ENCODE data around the gene CCDC87. TPM values are rescaled to one million over a fixed set of nuclear protein-coding genes. Genes with fewer than 3 reads are reported as not detected.

The CCDC87 gene
- total and polyA plus RNA-seq, 2 experiments from 2014 or later, result 1.2 to 3.9 TPM

DNA sequence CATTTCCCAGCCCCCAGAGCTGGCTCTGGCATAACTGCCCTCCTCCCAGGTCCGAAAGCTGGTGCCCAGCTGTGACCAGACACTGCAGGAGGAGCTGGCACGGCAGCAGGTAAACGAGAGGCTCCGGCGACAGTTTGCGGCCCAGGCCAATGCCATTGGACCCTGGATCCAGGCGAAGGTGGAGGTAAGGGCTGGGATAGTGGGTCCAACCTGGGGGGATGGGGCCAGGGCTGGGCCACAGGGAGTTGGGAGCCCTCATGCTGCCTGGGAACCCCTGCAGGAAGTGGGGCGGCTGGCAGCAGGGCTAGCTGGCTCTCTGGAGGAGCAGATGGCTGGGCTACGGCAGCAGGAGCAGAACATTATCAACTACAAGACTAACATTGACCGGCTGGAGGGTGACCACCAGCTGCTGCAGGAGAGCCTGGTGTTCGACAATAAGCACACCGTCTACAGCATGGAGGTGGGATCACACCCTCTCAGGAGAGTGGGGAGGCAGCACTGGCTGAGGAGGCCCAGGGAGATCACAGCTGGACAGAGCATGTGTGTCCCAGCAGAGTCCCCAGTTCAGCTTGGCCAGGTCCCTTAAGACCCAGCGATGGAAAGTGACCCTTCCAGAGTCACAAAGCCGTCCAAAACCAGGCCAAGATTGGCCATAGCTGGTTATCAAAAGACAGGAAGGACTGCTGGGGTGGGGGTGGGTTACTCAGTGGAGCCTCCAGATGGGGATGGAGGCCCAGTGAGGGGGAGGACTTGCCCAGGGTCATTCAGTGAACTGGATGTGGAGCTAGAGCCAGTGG is 31.5 kb downstream of the CCDC87 start:
- H3K27ac ChIP-seq, result no peak overlapping the region
- DNase-seq (ENCODE audit: low read depth in 1 of 2, low spot score in 1 of 2), result no peak
- no peaks in the 10 kb centered on the region for H3K4me1 ChIP-seq (ENCODE audit: low read depth)
- no peak overlapping the region for H3K4me3 ChIP-seq
- peaks cover 29% of the 10 kb centered on the region for H3K36me3 ChIP-seq
- H3K27me3 ChIP-seq, result no peaks in the 10 kb centered on the region
- no peaks in the 10 kb centered on the region for H3K9me3 ChIP-seq (ENCODE audit: low read depth)
- TF ChIP-seq CTCF (IDR thresholded peaks at IDR 0.05; ENCODE audit: low read depth, low read length), result no peak

- DNase-seq (ENCODE audit: low read depth in 1 of 2, low spot score in 1 of 2), result no peak
Measured at GRCh38 chr11:66559866-66560676, 32.8 kb downstream of the CCDC87 start.

DNA sequence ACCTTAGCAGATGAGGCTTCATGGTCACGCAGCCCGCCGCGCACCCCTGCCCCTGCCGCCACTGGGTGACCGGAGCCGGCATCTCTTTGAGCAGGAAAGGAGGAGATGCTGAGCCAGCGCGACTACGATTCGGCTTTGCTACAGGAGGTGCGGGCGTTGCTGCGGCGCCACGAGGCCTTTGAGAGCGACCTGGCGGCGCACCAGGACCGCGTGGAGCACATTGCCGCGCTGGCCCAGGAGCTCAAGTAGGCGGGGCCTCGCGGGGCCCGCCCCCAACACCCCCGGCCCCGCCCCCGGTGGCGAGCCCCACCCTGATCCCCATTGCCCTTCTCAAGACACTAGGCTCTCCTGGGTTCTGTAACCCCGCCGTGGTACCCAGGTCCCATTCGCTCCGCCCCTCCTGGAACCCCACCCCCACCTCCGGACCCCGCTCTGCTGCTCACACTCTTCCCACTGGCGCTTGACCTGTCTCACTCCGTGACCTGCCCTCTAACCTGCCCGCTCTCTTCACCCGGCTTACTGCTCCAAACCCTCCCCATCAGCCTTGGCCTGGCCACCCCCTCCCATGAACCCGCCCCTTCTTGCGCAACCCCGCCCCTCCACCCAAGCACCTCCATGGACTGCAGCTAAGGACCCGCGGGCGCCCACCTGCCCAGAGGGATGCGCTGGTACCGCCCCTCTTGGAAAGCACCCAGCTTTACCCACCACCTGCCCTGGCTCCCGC is 33.6 kb downstream of the CCDC87 start:
- Histone ChIP-seq H3K27me3 (no peaks in the 10 kb centered on the region), H3K9me3 (ENCODE audit: low read depth) (no peaks in the 10 kb centered on the region), H3K4me1 (ENCODE audit: low read depth) (no peaks in the 10 kb centered on the region), H3K27ac (no peak overlapping the region), H3K4me3 (no peak overlapping the region), H3K36me3 (peaks cover 29% of the 10 kb centered on the region)
- no peak for TF ChIP-seq CTCF (IDR thresholded peaks at IDR 0.05; ENCODE audit: low read depth, low read length)
- DNase-seq (ENCODE audit: low read depth in 1 of 2, low spot score in 1 of 2), result peak in 1 of 2 donors; percentile 55

More at GRCh38 chr11:66559866-66560676, 32.8 kb downstream of the CCDC87 start:
- Histone ChIP-seq H3K4me1 (ENCODE audit: low read depth) (no peaks in the 10 kb centered on the region), H3K9me3 (ENCODE audit: low read depth) (no peaks in the 10 kb centered on the region), H3K27ac (no peak overlapping the region), H3K36me3 (peaks cover 29% of the 10 kb centered on the region), H3K4me3 (no peak overlapping the region), H3K27me3 (no peaks in the 10 kb centered on the region)
- no peak for TF ChIP-seq CTCF (IDR thresholded peaks at IDR 0.05; ENCODE audit: low read depth, low read length)

DNA sequence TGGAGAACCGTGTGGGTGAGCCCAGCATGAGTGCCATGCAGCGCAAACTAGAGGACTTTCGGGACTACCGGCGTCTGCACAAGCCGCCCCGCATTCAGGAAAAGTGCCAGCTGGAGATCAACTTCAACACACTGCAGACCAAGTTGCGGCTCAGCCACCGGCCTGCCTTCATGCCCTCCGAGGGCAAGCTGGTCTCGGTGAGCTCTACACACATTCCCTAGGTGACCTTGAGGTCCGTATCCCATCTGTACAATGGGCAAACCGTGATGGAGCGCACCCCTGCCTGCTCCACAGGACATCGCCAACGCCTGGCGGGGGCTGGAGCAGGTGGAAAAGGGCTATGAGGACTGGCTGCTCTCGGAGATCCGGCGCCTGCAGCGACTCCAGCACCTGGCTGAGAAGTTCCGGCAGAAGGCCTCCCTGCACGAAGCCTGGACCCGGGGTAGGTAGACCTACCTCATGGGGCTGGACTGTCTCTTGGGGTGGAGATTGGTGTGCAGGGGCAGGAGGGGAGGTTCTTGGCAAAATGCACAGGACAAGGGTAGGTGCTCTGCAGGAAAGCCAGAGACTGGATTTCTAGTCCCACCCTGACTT is 35.0 kb downstream of the CCDC87 start:
- H3K27me3 ChIP-seq, result no peaks in the 10 kb centered on the region
- no peak overlapping the region for H3K4me3 ChIP-seq
- no peak overlapping the region for H3K27ac ChIP-seq
- H3K4me1 ChIP-seq (ENCODE audit: low read depth), result no peaks in the 10 kb centered on the region
- no peak for DNase-seq (ENCODE audit: low read depth in 1 of 2, low spot score in 1 of 2)
- H3K36me3 ChIP-seq, result peaks cover 29% of the 10 kb centered on the region
- no peaks in the 10 kb centered on the region for H3K9me3 ChIP-seq (ENCODE audit: low read depth)
- TF ChIP-seq CTCF (IDR thresholded peaks at IDR 0.05; ENCODE audit: low read depth, low read length), result no peak

DNA sequence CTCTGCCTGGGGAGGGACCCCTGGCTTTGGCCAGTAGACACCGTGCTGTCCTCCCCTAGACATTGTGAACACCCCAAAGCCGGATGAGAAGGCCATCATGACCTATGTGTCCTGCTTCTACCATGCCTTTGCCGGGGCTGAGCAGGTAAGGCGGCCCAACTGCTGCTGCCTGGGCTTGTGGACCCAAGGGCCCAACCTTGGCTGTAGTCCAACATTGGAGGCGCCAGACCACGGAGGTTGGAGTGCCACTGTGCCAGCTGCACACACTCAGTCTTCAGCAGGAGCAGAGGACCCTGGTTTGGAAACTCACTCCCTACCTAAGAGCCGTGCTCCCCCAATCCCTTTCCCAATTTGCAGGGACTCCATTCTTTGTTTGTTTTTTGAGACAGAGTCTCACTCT is 36.8 kb downstream of the CCDC87 start:
- H3K27me3 ChIP-seq, result no peaks in the 10 kb centered on the region
- no peak overlapping the region for H3K4me3 ChIP-seq
- DNase-seq (ENCODE audit: low read depth in 1 of 2, low spot score in 1 of 2), result no peak
- H3K4me1 ChIP-seq (ENCODE audit: low read depth), result no peaks in the 10 kb centered on the region
- no peak for TF ChIP-seq CTCF (IDR thresholded peaks at IDR 0.05; ENCODE audit: low read depth, low read length)
- no peak overlapping the region for H3K27ac ChIP-seq
- peaks cover 27% of the 10 kb centered on the region for H3K36me3 ChIP-seq
- H3K9me3 ChIP-seq (ENCODE audit: low read depth), result no peaks in the 10 kb centered on the region
